Measurements from ENCODE around the gene NPLOC4. TPM values are rescaled to one million over a fixed set of nuclear protein-coding genes. Genes with fewer than 3 reads are reported as not detected.

The NPLOC4 gene
- polyA plus RNA-seq, 1 donor, result 55.0 TPM

- DNase-seq, result no peak
These were observed 91.6 kb downstream of the NPLOC4 start for GRCh38 chr17:81545160-81545949.

DNA sequence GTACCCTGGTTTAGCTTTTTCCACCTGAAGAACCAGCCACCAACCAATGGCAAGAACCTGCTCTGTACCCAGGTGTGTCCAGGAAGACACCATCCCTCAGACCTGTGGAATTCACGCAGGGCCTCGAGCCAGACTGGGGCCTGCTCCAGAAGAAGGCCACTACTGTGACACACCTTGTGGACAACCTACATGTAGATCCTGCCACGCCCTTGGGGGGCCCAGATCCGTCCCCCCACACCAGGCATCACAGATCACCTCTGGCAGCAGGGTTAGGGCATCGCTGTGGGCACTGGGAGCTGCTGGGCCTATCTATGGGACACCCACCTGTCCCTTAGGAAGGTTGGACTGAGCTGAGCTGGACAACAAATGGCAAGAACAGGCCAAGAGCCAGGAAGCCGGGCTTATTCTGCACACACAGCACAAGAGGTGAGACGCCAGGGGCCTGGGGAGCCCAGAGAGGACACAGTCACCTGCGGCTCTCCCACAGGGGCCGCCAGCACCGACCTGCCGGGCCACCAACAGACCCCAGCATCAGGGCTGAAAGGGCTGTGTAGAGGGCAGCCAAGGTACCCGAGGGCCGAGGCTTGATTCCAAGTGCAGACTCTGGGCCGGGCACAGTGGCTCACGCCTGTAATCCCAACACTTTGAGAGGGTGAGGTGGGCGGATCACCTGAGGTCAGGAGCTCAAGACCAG, 92.5 kb downstream of the NPLOC4 start:
- DNase-seq, result no peak

GRCh38 chr17:81543756-81544155, 93.2 kb downstream of the NPLOC4 start:
- no peak for DNase-seq

DNA sequence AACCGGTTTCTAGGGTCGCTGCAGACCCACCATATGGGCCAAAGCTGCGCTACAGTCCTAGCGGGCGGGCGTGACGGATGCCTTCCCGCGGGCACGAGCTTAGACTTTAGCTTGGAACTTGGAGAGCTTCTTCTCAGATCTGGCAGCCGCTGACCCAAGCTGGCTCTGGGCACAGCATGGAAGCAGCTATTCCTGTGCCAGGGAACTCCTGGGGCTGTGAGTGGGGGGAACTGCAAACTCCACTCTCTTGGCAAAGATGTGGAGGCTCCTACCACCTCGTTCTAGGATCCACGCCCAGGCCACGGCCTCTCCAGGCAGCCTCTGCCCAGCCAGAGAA, 93.6 kb downstream of the NPLOC4 start:
- no peak for DNase-seq

DNA sequence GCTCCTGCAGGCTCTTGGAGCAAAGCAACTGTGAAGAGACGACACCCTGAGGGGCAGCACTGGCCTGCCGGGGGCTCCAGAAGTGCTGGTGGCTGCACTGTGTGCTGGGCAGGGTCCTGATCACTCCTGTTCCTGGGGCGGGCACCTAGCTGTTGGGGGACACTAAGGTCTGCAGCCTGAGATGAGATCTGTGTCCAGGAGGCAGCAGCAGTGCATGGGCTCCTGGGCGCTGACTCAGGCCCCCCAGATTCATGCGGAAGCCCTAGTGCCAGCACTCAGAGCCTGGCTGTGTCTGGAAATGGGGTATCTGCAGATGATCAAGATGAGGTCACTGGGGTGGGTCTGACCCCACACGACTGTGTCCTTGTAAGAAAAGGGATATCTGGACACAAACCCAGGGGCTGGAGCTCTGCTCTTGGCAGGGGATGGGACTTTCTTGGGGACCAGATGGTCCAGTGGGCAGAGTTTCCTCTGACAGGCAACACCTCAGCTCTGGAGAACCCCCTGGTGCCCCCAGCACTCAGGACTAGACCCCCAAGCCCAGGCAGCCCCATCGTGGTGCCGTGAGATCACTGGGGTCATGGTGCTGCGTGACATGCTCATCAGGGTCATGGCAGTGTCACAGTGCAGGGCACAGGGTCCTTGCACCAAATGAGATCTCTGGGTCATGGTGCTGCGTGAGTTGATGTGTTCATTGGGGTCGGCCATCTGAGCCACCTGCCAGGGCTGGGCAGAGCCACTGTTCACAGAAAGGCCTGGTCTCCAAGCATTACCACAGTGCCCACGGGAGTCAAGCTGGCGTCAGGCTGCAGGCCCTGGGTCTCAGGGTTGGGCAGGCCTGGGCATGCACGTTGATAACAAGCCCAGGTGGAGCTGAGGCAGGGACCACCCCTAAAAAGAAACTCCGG, 94.2 kb downstream of the NPLOC4 start:
- DNase-seq, result no peak

- DNase-seq, result no peak
These were observed 95.8 kb downstream of the NPLOC4 start for GRCh38 chr17:81541123-81541522.

GRCh38 chr17:81540676-81541027, 96.3 kb downstream of the NPLOC4 start:
- DNase-seq, result no peak

DNA sequence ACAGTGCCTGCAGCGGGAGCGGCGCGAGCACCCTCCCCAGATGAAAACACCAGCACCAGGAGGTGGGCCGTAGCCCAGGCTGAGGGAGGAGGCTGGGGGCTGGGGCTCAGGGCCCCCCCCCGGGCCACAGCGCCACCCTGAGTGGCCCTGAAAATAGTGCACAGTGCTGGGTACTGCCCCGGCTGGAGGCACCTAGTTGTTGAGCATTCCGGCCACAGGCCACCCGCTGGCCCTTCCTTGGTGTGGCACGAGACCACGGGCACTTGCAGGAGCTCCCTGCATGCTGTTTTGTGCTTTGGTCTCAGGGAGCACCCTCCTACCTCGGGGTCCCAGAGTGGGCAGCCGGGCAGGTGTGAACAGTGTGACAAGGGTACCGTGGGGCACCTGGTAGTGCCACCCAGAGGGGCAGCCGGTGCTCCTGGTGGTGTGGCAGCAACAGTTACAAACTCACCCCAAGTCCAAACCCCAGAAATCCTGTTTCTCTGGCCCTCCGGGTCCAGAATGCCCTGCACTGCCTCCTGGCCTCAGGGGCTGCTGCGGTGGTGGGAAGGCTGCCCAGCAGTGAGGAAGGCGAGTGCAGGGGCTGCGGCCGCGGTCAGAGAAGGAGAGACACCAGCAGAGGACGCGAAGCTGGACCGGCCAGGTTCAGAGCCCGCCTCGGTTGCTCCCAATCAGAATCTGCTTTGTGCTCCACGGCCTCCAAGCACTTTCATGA, 96.8 kb downstream of the NPLOC4 start:
- no peak for DNase-seq

- no peak for DNase-seq
These were observed 97.4 kb downstream of the NPLOC4 start for GRCh38 chr17:81539571-81539900.

DNA sequence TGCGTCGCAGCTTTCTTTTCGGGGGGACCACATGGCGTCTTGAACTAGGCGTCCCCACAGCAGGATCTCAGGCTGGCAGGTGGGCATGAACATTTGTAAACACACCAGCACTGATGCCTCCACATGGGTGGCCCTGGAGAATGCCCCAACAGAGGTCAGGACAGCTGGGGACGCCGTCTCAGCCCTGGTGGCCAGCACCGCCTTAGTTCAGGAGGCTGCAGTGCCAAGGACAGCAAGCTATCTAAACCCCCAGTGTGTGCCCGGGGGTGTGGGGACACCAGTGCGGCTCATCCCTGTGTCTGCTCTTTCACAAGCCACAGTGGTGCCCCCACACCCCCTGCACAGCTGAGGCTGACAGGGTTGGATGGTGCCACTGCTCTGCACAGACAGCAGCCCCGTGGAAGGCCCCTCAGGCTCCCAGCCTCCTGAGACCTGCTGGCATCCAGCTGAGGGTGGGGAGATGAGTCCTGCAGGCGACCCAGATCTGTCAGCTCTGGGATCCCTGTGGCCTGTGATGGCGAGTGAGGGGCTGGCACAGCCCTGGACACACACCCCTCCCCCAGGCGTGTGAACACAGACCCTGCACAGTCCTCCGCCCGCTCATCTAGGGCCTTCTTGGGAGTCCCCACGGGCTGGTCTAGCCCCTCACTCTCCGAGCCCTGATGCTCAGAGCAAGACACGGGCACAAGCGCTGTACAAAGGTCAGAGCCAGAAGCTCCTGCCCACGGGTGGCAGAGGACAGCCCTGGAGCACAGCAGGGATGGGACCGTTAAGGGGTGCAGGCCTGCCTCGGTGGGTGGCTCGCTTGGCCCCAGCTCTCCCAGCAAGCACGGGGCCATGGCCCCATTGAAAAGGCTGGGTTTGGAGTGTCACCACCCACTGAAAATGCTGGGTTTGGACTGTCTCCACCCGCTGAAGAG, 98.0 kb downstream of the NPLOC4 start:
- no peak for DNase-seq

- DNase-seq, result no peak
These were observed 98.9 kb downstream of the NPLOC4 start for GRCh38 chr17:81537856-81538555.

- DNase-seq, result no peak
These were observed 99.5 kb downstream of the NPLOC4 start for GRCh38 chr17:81537343-81537855.

- DNase-seq, result no peak
These were observed 100.3 kb downstream of the NPLOC4 start for GRCh38 chr17:81536299-81537290.

- DNase-seq, result no peak
These were observed 101.2 kb downstream of the NPLOC4 start for GRCh38 chr17:81535480-81536298.

GRCh38 chr17:81535007-81535328, 101.9 kb downstream of the NPLOC4 start:
- DNase-seq, result no peak

GRCh38 chr17:81534157-81535006, 102.5 kb downstream of the NPLOC4 start:
- no peak for DNase-seq

DNA sequence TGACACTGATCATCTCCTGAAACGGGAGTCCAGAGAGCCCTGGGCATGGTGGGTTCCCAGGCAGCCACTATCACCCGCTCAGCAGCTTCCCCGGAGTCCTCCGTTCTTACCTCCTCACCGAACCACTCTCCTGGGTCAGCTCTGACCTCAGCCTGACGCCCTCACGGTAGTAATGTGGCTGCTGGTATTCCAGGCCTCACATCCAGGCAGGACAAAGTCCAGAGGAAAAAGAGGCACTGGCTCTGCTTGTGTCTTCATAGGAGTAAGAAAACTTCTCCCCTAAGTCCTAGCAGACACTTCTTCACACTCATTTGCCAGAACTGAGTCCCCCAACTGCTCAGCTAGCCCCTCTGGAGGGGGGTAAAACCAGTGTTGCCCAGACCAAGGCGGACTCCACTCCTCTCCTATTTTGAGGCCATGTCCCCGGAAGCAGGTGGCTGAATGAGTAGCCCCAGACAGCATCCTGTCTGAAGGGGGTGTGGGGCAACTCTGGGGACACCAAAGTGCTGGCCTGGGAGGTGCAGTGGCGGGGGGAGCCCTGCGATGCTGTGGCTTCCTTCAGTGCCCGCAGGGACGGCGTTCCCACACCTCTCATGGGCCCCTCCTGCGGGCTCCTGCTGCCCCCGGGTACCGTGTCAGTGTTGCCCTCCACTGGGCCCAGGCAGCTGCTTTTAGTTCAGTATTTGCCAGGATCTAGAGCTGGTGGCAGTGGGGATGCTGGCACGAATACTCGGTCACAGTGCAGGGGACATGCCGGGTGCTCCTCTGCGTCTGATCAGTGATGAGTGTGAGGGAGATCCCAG, 103.4 kb downstream of the NPLOC4 start:
- no peak for DNase-seq

All from hindlimb muscle (tissue), 1 donor.